K562 (cell line): ENCODE data around the gene SLC34A1. TPM values are rescaled to one million over a fixed set of nuclear protein-coding genes. Genes with fewer than 3 reads are reported as not detected.

Source experiments
- ELF1 ChIP-seq: fragments of 200-800 bp; sonication (Bioruptor generic); IDR thresholded peaks from 2 replicates; pipeline ENCODE4 v1.6.1; 2016; ENCODE audit warnings: missing genetic modification characterization, missing compliant biosample characterization
- ETS2 ChIP-seq: IDR thresholded peaks from 2 replicates; pipeline ENCODE4 v1.6.1; 2016; ENCODE audit warnings: borderline replicate concordance, missing genetic modification characterization, mild to moderate bottlenecking, moderate library complexity, missing compliant biosample characterization; ENCODE audit not compliant: poor library complexity, severe bottlenecking
- ZBTB11 ChIP-seq, 3 experiments: fragments of 200-800 bp in 1 of 3; fragments of 250-450 bp in 1 of 3; fragments of 450-650 bp in 1 of 3; sonication (Bioruptor Pico) in 1 of 3; sonication (Bioruptor generic) in 1 of 3; formaldehyde crosslinking in 1 of 3; IDR thresholded peaks; 2 replicates each; pipeline versions ENCODE4 v1.6.1 to v1.8.0; 2016 to 2022; ENCODE audit warnings: mild to moderate bottlenecking in 2 of 3, missing genetic modification characterization in 2 of 3, missing compliant biosample characterization in 1 of 3, moderate library complexity in 1 of 3
- polyA plus RNA-seq, 8 experiments: library from polyadenylated mRNA; depleted of rRNA in 4 of 8; stranded (reverse) in 5 of 8; unstranded in 3 of 8; fragments of >200 nt; fragmentation: Nextera tagmentation in 2 of 8; fragmentation: Illumina TruSeq in 1 of 8; extraction: Ambion mirVana in 2 of 8; extraction: Trizol in 1 of 8; gene quantifications; 2 replicates each; pipeline versions ENCODE4 v1.2.1 to v1.2.3, GENCODE V29; 2011 to 2014; ENCODE audit warnings: inconsistent platforms in 1 of 8, missing spikeins in 1 of 8
- total RNA-seq, 7 experiments: library from RNA; depleted of rRNA in 6 of 7; stranded (reverse); fragments of >200 nt in 6 of 7; fragmentation: Illumina TruSeq in 2 of 7; extraction: Trizol in 2 of 7; gene quantifications; 2 replicates each; pipeline versions ENCODE4 v1.2.1 to v1.2.3, GENCODE V29; 2011 to 2021; ENCODE audit warnings: low replicate concordance in 1 of 7

Gene SLC34A1
- total and polyA plus RNA-seq, 9 of the 15 experiments (the other 6 are each of a cell fraction or from before 2014, with no cell fraction given) = not detected

- TF ChIP-seq ETS2 (tag) (no peak), ZBTB11 (CRISPR knock-in tag; IDR thresholded peaks at IDR 0.05) (peak in 1 of 3 experiments; percentile 53; a peak in 1 of 6 replicates), ELF1 (tag) (no peak)
Observed at GRCh38 chr5:177402271-177403043, 18.2 kb downstream of the SLC34A1 start (continued).
